Liver (tissue), 9 donors: Measurements from ENCODE around the gene SHC2. TPM values are rescaled to one million over a fixed set of nuclear protein-coding genes. Genes with fewer than 3 reads are reported as not detected.
"Not testable (repeated sequence)": the region's sequence is repeated elsewhere in the genome, so short reads cannot be mapped to it uniquely, and the experiment has no call there.

ENCODE experiments used
- DNase-seq: peaks from one replicate; pipeline ENCODE4 v3.0.0-alpha.2; 2017; ENCODE audit warnings: low spot score
- H3K27ac ChIP-seq, 2 donors: one replicate each; pipeline ENCODE4 v1.7.0; 2013; ENCODE audit warnings: inconsistent platforms in 2 of 2, low read length in 2 of 2, control low read depth in 1 of 2, low read depth in 1 of 2, mild to moderate bottlenecking in 1 of 2
- H3K27me3 ChIP-seq, 4 donors: one replicate each; pipeline versions ENCODE4 v1.6.1 to v1.7.0; 2013; ENCODE audit warnings: low read length in 3 of 4, inconsistent platforms in 1 of 4, mild to moderate bottlenecking in 1 of 4, moderate library complexity in 1 of 4; ENCODE audit not compliant: control insufficient read depth in 4 of 4, insufficient read depth in 4 of 4
- H3K36me3 ChIP-seq, 4 donors: one replicate each; pipeline versions ENCODE4 v1.6.1 to v1.7.0; 2013; ENCODE audit warnings: low read length in 3 of 4, mild to moderate bottlenecking in 3 of 4, low read depth in 1 of 4, moderate library complexity in 1 of 4; ENCODE audit not compliant: control insufficient read depth in 4 of 4, insufficient read depth in 3 of 4
- H3K4me1 ChIP-seq, 4 donors: one replicate each; pipeline versions ENCODE4 v1.6.1 to v1.7.0; 2013; ENCODE audit warnings: low read length in 3 of 4, mild to moderate bottlenecking in 3 of 4, moderate library complexity in 1 of 4; ENCODE audit not compliant: control insufficient read depth in 4 of 4, insufficient read depth in 4 of 4
- H3K4me3 ChIP-seq, 3 donors: one replicate each; pipeline versions ENCODE4 v1.6.1 to v1.7.0; 2013; ENCODE audit warnings: low read length in 3 of 3, control low read depth in 1 of 3, low read depth in 1 of 3, mild to moderate bottlenecking in 1 of 3
- H3K9ac ChIP-seq, 2 donors: one replicate each; pipeline ENCODE4 v1.7.0; 2013; ENCODE audit warnings: low read length in 2 of 2, mild to moderate bottlenecking in 2 of 2, moderate library complexity in 2 of 2, control low read depth in 1 of 2, low read depth in 1 of 2
- H3K9me3 ChIP-seq, 4 donors: one replicate each; pipeline versions ENCODE4 v1.6.1 to v1.7.0; 2013; ENCODE audit warnings: low read length in 3 of 4; ENCODE audit not compliant: control insufficient read depth in 4 of 4
- FOXA1 ChIP-seq: IDR thresholded peaks from 2 replicates; pipeline ENCODE4 v1.6.1; 2016; ENCODE audit warnings: antibody characterized with exemption
- FOXA2 ChIP-seq: IDR thresholded peaks from 2 replicates; pipeline ENCODE4 v1.6.1; 2016; ENCODE audit warnings: antibody characterized with exemption
- REST ChIP-seq: IDR thresholded peaks from 2 replicates; pipeline ENCODE4 v1.6.1; 2016; ENCODE audit warnings: antibody characterized with exemption, mild to moderate bottlenecking
- RXRA ChIP-seq, 2 donors: IDR thresholded peaks; 2 replicates each; pipeline ENCODE4 v1.6.1; 2017 to 2018; ENCODE audit warnings: antibody characterized with exemption in 2 of 2, mild to moderate bottlenecking in 1 of 2
- YY1 ChIP-seq: IDR thresholded peaks from 2 replicates; pipeline ENCODE4 v1.6.1; 2016; ENCODE audit warnings: antibody characterized with exemption, mild to moderate bottlenecking
- ZBTB33 ChIP-seq: IDR thresholded peaks from 2 replicates; pipeline ENCODE4 v1.6.1; 2016; ENCODE audit warnings: antibody characterized with exemption
- WGBS: extraction: QIAGEN DNeasy Blood & Tissue Kit; methylation state at CpG from one replicate; pipeline ENCODE4 v1.1.7; 2013; 5-methylcytosine and 5-hydroxymethylcytosine counted together
- polyA plus RNA-seq, 2 donors: library from polyadenylated mRNA; stranded (reverse) in 1 of 2; unstranded in 1 of 2; fragments of 200-250 nt in 1 of 2; fragments of >200 nt in 1 of 2; fragmentation: Nextera tagmentation in 1 of 2; extraction: Ambion mirVana in 1 of 2; gene quantifications; one replicate each; pipeline versions ENCODE4 v1.2.1 to v1.2.3, GENCODE V29; 2013 to 2015
- total RNA-seq, 2 donors: library from RNA; depleted of rRNA; stranded (reverse); fragments of >200 nt; gene quantifications; one replicate each; pipeline ENCODE4 v1.2.3, GENCODE V29; 2014
- donor health status: healthy.
- donor health status: healthy.
- donor health status: healthy.
- donor health status: healthy.
- donor health status: healthy.

Gene SHC2
- total and polyA plus RNA-seq, 4 donors = 15.6 to 43.0 (median 23.0) TPM

GRCh38 chr19:387777-388176 lies 73.1 kb downstream of the SHC2 start:
- TF ChIP-seq ZBTB33 (no peak), YY1 (no peak), REST (no peak), FOXA2 (no peak)
- H3K4me3 ChIP-seq = no peak overlapping the region
- H3K27ac ChIP-seq = no peak overlapping the region
- H3K9ac ChIP-seq = no peak overlapping the region
- H3K9me3 ChIP-seq = no peaks in the 10 kb centered on the region
- no peak for DNase-seq
- H3K27me3 ChIP-seq = peaks cover 0 to 10% (median 2%) of the 10 kb centered on the region in 4 donors
- H3K4me1 ChIP-seq = peaks cover 0 to 5% (median 0%) of the 10 kb centered on the region in 4 donors
- WGBS = 84% methylated on average over 21 of the region's 21 CpGs
- no peaks in the 10 kb centered on the region for H3K36me3 ChIP-seq

GRCh38 chr19:386632-387301 lies 74.1 kb downstream of the SHC2 start:
- not testable (repeated sequence) for H3K27ac ChIP-seq, H3K9ac ChIP-seq, H3K36me3 ChIP-seq, H3K4me1 ChIP-seq, H3K27me3 ChIP-seq, DNase-seq, H3K4me3 ChIP-seq, H3K9me3 ChIP-seq
- 27% methylated on average over 7 of the region's 22 CpGs for WGBS

GRCh38 chr19:386189-386588 lies 74.6 kb downstream of the SHC2 start:
- H3K27me3 ChIP-seq = not testable (repeated sequence)

GRCh38 chr19:384799-385169 lies 76.0 kb downstream of the SHC2 start:
- DNase-seq = no peak

More at GRCh38 chr19:386189-386588, 74.6 kb downstream of the SHC2 start:
- H3K9ac ChIP-seq, H3K9me3 ChIP-seq, H3K27ac ChIP-seq, H3K4me1 ChIP-seq, H3K4me3 ChIP-seq, DNase-seq, H3K36me3 ChIP-seq: not testable (repeated sequence)
- WGBS = 54% methylated on average over 8 of the region's 8 CpGs

More at GRCh38 chr19:384799-385169, 76.0 kb downstream of the SHC2 start:
- Histone ChIP-seq H3K4me3 (no peak overlapping the region), H3K9me3 (no peaks in the 10 kb centered on the region), H3K4me1 (peaks cover 0 to 5% (median 0%) of the 10 kb centered on the region in 4 donors), H3K9ac (no peak overlapping the region), H3K27ac (no peak overlapping the region), H3K36me3 (no peaks in the 10 kb centered on the region), H3K27me3 (peaks cover 0 to 10% (median 2%) of the 10 kb centered on the region in 4 donors)
- TF ChIP-seq RXRA (IDR thresholded peaks at IDR 0.05) (no peak), FOXA1 (no peak), ZBTB33 (no peak)
- 46% methylated on average over 9 of the region's 9 CpGs for WGBS
